GM21737 (cell line): Measurements from ENCODE around the gene RAB29.
"Not testable (repeated sequence)": the region's sequence is repeated elsewhere in the genome, so short reads cannot be mapped to it uniquely, and the experiment has no call there.

ENCODE experiments used
- ATAC-seq: cut with Tn5 transposase; IDR thresholded peaks from one replicate; pipeline ENCODE4 v1.9.1; 2021; ENCODE audit warnings: mild to moderate bottlenecking, moderate library complexity; ENCODE audit not compliant: unreplicated experiment

Gene RAB29

GRCh38 chr1:205775015-205775716 is at the start of gene RAB29:
Gene RAB29, minus strand, starts transcription at chr1:205775482. Its CDS starts 526 bp downstream, at chr1:205774956.
- ATAC-seq, result peak; percentile 63

- ATAC-seq, result no peak
Observed at GRCh38 chr1:205824180-205824579, 48.9 kb upstream of the RAB29 start.

- ATAC-seq, result not testable (repeated sequence)
Observed at GRCh38 chr1:205823260-205823659, 48.0 kb upstream of the RAB29 start.

- no peak for ATAC-seq
Observed at GRCh38 chr1:205822397-205822796, 47.1 kb upstream of the RAB29 start.

- no peak for ATAC-seq
Observed at GRCh38 chr1:205817988-205818387, 42.7 kb upstream of the RAB29 start.

- no peak for ATAC-seq
Observed at GRCh38 chr1:205817364-205817763, 42.1 kb upstream of the RAB29 start.

- ATAC-seq, result no peak
Observed at GRCh38 chr1:205813755-205814058, 38.4 kb upstream of the RAB29 start.

- peak; percentile 85 for ATAC-seq
Observed at GRCh38 chr1:205812878-205813754, 37.8 kb upstream of the RAB29 start, which contains the start of gene SLC41A1. Gene SLC41A1, minus strand, starts transcription at chr1:205813198. Its CDS starts 2,757 bp downstream, at chr1:205810441.

- no peak for ATAC-seq
Observed at GRCh38 chr1:205812271-205812877, 37.1 kb upstream of the RAB29 start.

GRCh38 chr1:205811660-205812059 is 36.4 kb upstream of the RAB29 start:
- ATAC-seq, result no peak

- ATAC-seq, result no peak
Observed at GRCh38 chr1:205810448-205811157, 35.3 kb upstream of the RAB29 start.

- ATAC-seq, result no peak
Observed at GRCh38 chr1:205809942-205810345, 34.7 kb upstream of the RAB29 start.

- no peak for ATAC-seq
Observed at GRCh38 chr1:205809469-205809868, 34.2 kb upstream of the RAB29 start.

GRCh38 chr1:205805082-205805711 is 29.9 kb upstream of the RAB29 start:
- no peak for ATAC-seq

- no peak for ATAC-seq
Observed at GRCh38 chr1:205804605-205805004, 29.3 kb upstream of the RAB29 start.

- no peak for ATAC-seq
Observed at GRCh38 chr1:205803986-205804385, 28.7 kb upstream of the RAB29 start.

- ATAC-seq, result no peak
Observed at GRCh38 chr1:205802060-205802459, 26.8 kb upstream of the RAB29 start.

GRCh38 chr1:205800981-205801703 is 25.9 kb upstream of the RAB29 start:
- ATAC-seq, result no peak

GRCh38 chr1:205800427-205800826 is 25.1 kb upstream of the RAB29 start:
- ATAC-seq, result no peak

GRCh38 chr1:205798577-205798976 is 23.3 kb upstream of the RAB29 start:
- ATAC-seq, result no peak
